Natural killer cell (primary cell): ENCODE measurements around the gene TMC1. TPM values are rescaled to one million over a fixed set of nuclear protein-coding genes. Genes with fewer than 3 reads are reported as not detected.

ENCODE experiments used
- ATAC-seq, 3 donors: fragments of 150-1000 bp in 2 of 3; fragments of 200-7000 bp in 1 of 3; cut with Tn5 transposase; 1 replicate in 1 of 3; 2 replicates in 2 of 3; pipeline ENCODE4 v1.10.0; 2021; ENCODE audit warnings: mild to moderate bottlenecking in 2 of 3, moderate library complexity in 2 of 3
- DNase-seq, 2 donors: peaks; one replicate each; pipeline versions ENCODE4 v3.0.0 to v3.0.0-alpha.2; 2013 to 2021; ENCODE audit warnings: mixed read lengths in 1 of 2
- H3K27ac ChIP-seq: one replicate; pipeline ENCODE4 v1.5.1; 2013; ENCODE audit warnings: mild to moderate bottlenecking, low read length
- H3K27me3 ChIP-seq: one replicate; pipeline ENCODE4 v1.6.1; 2013; ENCODE audit warnings: low read length; ENCODE audit not compliant: control insufficient read depth, insufficient read depth
- H3K36me3 ChIP-seq: one replicate; pipeline ENCODE4 v1.6.1; 2013; ENCODE audit warnings: low read length; ENCODE audit not compliant: control insufficient read depth, insufficient read depth
- H3K4me1 ChIP-seq: one replicate; pipeline ENCODE4 v1.6.1; 2013; ENCODE audit warnings: low read length; ENCODE audit not compliant: control insufficient read depth, insufficient read depth
- H3K4me3 ChIP-seq: one replicate; pipeline ENCODE4 v1.5.1; 2013; ENCODE audit warnings: low read length
- H3K9me3 ChIP-seq: one replicate; pipeline ENCODE4 v1.6.1; 2013; ENCODE audit warnings: low read length; ENCODE audit not compliant: control insufficient read depth, insufficient read depth
- H3K27ac Mint-ChIP-seq, 2 donors: one replicate each; pipeline ENCODE4 v1.8.0; 2022; ENCODE audit warnings: mild to moderate bottlenecking in 2 of 2, mixed read lengths in 2 of 2, moderate library complexity in 1 of 2
- H3K27me3 Mint-ChIP-seq, 2 donors: one replicate each; pipeline ENCODE4 v1.8.0; 2022; ENCODE audit warnings: low read depth in 2 of 2, mixed read lengths in 2 of 2
- H3K36me3 Mint-ChIP-seq: one replicate; pipeline ENCODE4 v1.8.0; 2022; ENCODE audit warnings: mixed read lengths
- H3K4me1 Mint-ChIP-seq, 2 donors: one replicate each; pipeline ENCODE4 v1.8.0; 2022; ENCODE audit warnings: mixed read lengths in 2 of 2
- H3K4me3 Mint-ChIP-seq: one replicate; pipeline ENCODE4 v1.8.0; 2022; ENCODE audit warnings: mild to moderate bottlenecking, moderate library complexity, mixed read lengths
- H3K9me3 Mint-ChIP-seq, 2 donors: one replicate each; pipeline ENCODE4 v1.8.0; 2022; ENCODE audit warnings: mixed read lengths in 2 of 2
- WGBS: methylation state at CpG from one replicate; pipeline ENCODE4 v1.1.7; 2013; ENCODE audit warnings: missing lambda C conversion rate; ENCODE audit not compliant: insufficient coverage; 5-methylcytosine and 5-hydroxymethylcytosine counted together
- intact Hi-C: fragments of 100-400 bp; cut with micrococcal nuclease; formaldehyde crosslinking; loops from one replicate; pipeline ENCODE4 v1.14.2; 2022
- total RNA-seq, 4 donors: library from RNA; stranded (reverse); fragments of 120-200 nt in 1 of 4; gene quantifications; one replicate each; pipeline versions ENCODE4 v1.2.3 to v1.2.4, GENCODE V29; 2013 to 2022
- TF ChIP-seq, protein P1 (sequence below): fragments of 200-600 bp; IDR thresholded peaks from one replicate; pipeline ENCODE4 v1.8.0; 2022; ENCODE audit warnings: antibody characterized with exemption

Gene TMC1
- total RNA-seq, 3 donors from 2014 or later (not counting 1 experiment from before 2014, with no cell fraction given), result not detected

DNA sequence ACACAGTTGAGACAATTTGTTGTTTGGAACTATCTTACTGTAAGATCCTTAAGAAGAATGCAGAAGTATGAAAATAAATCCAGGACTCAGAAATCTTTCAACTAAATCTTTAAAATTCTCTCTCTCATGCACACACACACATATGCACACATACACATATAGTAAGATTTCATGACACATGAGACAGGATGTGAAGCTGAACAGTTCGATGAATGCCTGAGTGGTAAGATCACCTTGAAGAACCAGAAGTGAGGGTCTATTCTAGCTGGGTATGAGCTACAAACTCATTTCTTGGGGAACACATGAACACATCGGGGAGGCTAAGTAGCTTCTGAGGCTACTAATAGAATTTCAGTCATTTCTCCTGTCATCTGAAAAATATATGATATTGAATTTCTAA, 153.6 kb downstream of the TMC1 start:
- Histone ChIP-seq H3K4me3 (no peak overlapping the region), H3K27me3 (no peaks in the 10 kb centered on the region), H3K4me1 (no peaks in the 10 kb centered on the region), H3K27ac (no peak overlapping the region), H3K9me3 (no peaks in the 10 kb centered on the region), H3K36me3 (no peaks in the 10 kb centered on the region)
- no peak for DNase-seq
- H3K9me3 Mint-ChIP-seq, result no peaks in the 10 kb centered on the region
- intact Hi-C loops, result no loop called here
- 91% methylated on average over 2 of the region's 2 CpGs for WGBS
- no peak for ATAC-seq
- TF ChIP-seq, protein P1, sequence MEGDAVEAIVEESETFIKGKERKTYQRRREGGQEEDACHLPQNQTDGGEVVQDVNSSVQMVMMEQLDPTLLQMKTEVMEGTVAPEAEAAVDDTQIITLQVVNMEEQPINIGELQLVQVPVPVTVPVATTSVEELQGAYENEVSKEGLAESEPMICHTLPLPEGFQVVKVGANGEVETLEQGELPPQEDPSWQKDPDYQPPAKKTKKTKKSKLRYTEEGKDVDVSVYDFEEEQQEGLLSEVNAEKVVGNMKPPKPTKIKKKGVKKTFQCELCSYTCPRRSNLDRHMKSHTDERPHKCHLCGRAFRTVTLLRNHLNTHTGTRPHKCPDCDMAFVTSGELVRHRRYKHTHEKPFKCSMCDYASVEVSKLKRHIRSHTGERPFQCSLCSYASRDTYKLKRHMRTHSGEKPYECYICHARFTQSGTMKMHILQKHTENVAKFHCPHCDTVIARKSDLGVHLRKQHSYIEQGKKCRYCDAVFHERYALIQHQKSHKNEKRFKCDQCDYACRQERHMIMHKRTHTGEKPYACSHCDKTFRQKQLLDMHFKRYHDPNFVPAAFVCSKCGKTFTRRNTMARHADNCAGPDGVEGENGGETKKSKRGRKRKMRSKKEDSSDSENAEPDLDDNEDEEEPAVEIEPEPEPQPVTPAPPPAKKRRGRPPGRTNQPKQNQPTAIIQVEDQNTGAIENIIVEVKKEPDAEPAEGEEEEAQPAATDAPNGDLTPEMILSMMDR, result no peak
- no peaks in the 10 kb centered on the region for H3K4me1 Mint-ChIP-seq
- peaks cover 0 to 2% of the 10 kb centered on the region in 2 donors for H3K27me3 Mint-ChIP-seq
- no peak overlapping the region for H3K4me3 Mint-ChIP-seq
- H3K27ac Mint-ChIP-seq, result no peak overlapping the region
- H3K36me3 Mint-ChIP-seq, result no peaks in the 10 kb centered on the region

DNA sequence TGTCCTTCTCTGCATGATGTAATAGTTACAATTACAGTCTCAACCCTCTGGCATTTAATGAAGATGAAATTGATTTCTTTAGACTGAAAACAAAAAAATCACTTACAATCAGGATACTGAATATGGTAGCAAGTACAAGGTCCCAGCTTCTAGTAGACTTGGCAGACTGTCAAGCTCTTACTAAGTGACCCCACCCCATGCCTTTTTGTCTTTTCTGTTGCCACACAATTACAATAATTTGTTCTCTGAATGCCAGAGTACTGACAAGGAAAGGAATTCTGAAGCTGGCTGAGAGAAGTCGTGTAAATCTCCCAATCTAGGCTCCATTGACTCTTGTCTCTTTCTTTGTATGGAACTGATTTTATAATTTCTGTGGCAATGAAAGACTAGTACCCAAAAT, 154.2 kb downstream of the TMC1 start:
- Mint-ChIP-seq H3K36me3 (no peaks in the 10 kb centered on the region), H3K4me1 (no peaks in the 10 kb centered on the region), H3K4me3 (no peak overlapping the region), H3K9me3 (no peaks in the 10 kb centered on the region), H3K27me3 (peaks cover 0 to 2% of the 10 kb centered on the region in 2 donors), H3K27ac (no peak overlapping the region)
- H3K27ac ChIP-seq, result no peak overlapping the region
- DNase-seq (no peak), ATAC-seq (no peak)
- no peaks in the 10 kb centered on the region for H3K36me3 ChIP-seq
- no peaks in the 10 kb centered on the region for H3K27me3 ChIP-seq
- H3K4me1 ChIP-seq, result no peaks in the 10 kb centered on the region
- TF ChIP-seq, protein P1, result no peak
- intact Hi-C loops, result no loop called here
- no peaks in the 10 kb centered on the region for H3K9me3 ChIP-seq
- H3K4me3 ChIP-seq, result no peak overlapping the region
- 33% methylated on average over 1 of the region's 1 CpG for WGBS

DNA sequence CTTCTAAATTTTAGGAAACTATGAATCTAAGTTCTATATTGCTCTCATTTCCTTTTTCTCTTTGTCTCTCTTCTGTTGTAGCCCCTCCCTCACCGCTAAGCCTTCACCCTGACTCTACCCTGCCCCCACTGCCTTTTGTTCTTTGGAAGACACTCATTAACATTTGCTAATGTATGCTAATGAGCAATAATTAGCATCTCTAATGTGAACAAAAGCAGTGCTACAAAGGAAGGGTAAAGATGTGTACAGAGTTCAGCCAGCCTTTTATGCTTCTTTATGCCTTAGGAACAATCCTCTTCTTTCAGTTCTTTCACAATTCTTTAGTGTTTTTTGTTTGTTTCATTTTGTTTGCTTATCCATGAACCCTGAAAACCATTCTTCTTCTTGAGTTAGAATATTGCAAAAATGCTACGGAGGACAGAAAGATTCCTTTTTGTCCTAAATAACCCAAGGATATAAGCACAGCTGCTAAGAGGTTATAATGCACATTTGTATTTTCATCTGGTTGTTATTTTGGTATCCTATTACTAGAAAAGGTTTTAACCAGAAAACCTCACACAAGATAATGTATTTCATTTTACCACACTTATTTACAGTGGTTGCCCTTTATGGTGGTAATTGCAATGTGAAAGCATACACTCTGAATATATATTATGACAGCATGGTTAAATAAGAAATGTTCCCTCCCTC, 159.3 kb downstream of the TMC1 start:
- H3K36me3 ChIP-seq, result no peaks in the 10 kb centered on the region
- no peaks in the 10 kb centered on the region for H3K4me1 Mint-ChIP-seq
- no peak for ATAC-seq

More for the DNA sequence above, 159.3 kb downstream of the TMC1 start:
- intact Hi-C loops, result no loop called here
- no peak for DNase-seq
- H3K27me3 Mint-ChIP-seq, result peaks cover 0 to 2% of the 10 kb centered on the region in 2 donors
- Histone ChIP-seq H3K9me3 (no peaks in the 10 kb centered on the region), H3K27me3 (no peaks in the 10 kb centered on the region), H3K4me3 (no peak overlapping the region), H3K4me1 (no peaks in the 10 kb centered on the region), H3K27ac (no peak overlapping the region)
- no peaks in the 10 kb centered on the region for H3K36me3 Mint-ChIP-seq
- peaks cover 0 to 2% of the 10 kb centered on the region in 2 donors for H3K9me3 Mint-ChIP-seq
- WGBS, result no CpG with 5 or more reads among the region's 2 CpGs
- no peak overlapping the region for H3K4me3 Mint-ChIP-seq
- H3K27ac Mint-ChIP-seq, result no peak overlapping the region
- TF ChIP-seq, protein P1, result no peak
